ENCODE data around the gene CYLD. TPM values are rescaled to one million over a fixed set of nuclear protein-coding genes. Genes with fewer than 3 reads are reported as not detected.

CYLD gene
- total and polyA plus RNA-seq, 8 donors, result 7.0 to 82.1 (median 13.5) TPM

- Histone ChIP-seq H3K27ac (peak overlapping the region in 1 of 5 donors; percentile 19), H3K4me1 (peaks cover 0 to 12% (median 6%) of the 10 kb centered on the region in 4 donors), H3K4me3 (no peak overlapping the region), H3K9me3 (no peaks in the 10 kb centered on the region), H3K27me3 (no peaks in the 10 kb centered on the region), H3K36me3 (peaks cover 2 to 29% (median 20%) of the 10 kb centered on the region in 4 donors)
- WGBS, 5 donors, result 77 to 84% (median 80%) methylated on average over 8 of the region's 8 CpGs
- DNase-seq, result no peak
- intact Hi-C loops (cut with DNase I; ENCODE audit: low total_unique reads), result no loop called here
- TF ChIP-seq, protein P1, sequence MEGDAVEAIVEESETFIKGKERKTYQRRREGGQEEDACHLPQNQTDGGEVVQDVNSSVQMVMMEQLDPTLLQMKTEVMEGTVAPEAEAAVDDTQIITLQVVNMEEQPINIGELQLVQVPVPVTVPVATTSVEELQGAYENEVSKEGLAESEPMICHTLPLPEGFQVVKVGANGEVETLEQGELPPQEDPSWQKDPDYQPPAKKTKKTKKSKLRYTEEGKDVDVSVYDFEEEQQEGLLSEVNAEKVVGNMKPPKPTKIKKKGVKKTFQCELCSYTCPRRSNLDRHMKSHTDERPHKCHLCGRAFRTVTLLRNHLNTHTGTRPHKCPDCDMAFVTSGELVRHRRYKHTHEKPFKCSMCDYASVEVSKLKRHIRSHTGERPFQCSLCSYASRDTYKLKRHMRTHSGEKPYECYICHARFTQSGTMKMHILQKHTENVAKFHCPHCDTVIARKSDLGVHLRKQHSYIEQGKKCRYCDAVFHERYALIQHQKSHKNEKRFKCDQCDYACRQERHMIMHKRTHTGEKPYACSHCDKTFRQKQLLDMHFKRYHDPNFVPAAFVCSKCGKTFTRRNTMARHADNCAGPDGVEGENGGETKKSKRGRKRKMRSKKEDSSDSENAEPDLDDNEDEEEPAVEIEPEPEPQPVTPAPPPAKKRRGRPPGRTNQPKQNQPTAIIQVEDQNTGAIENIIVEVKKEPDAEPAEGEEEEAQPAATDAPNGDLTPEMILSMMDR (IDR thresholded peaks at IDR 0.05), result no peak
- TF ChIP-seq EP300 (IDR thresholded peaks at IDR 0.05) (no peak), POLR2A (IDR thresholded peaks at IDR 0.05) (no peak), POLR2AphosphoS5 (IDR thresholded peaks at IDR 0.05) (no peak)
Observed at GRCh38 chr16:50802961-50803360, 61.1 kb downstream of the CYLD start.

DNA sequence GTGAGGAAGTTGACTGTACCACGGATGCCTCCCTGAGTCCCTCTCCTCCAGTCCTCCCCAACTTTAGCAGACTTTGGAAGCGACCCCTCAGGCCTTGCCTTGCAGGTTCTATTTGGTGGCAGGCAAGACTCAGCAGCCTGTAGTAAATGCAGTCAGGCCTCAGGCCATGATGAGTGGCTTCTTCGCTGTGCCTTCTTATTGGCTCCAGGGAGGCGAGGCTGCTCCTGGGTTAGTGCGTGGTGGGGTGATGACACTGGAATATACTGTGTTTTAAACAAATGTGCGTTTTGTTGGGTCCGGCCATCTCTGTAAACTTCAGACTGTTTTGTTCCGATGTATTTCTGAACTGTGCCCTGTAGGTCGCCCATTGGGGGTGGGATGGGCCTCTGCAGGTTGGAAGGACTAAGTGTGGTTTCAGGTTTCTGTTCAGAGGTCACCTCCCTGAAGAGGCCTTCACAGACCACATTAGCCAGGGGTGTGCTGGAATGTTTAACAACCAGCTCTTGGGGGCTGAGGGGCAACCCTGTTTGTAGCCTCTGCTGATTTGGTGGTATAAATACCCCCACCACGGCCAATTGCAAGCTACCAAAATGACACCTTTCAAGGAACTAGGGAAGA is 62.5 kb downstream of the CYLD start:
- intact Hi-C loops (cut with DNase I; ENCODE audit: low total_unique reads), result no loop called here
- no peak for DNase-seq
- WGBS, 5 donors, result 83 to 84% (median 83%) methylated on average over 10 of the region's 10 CpGs

DNA sequence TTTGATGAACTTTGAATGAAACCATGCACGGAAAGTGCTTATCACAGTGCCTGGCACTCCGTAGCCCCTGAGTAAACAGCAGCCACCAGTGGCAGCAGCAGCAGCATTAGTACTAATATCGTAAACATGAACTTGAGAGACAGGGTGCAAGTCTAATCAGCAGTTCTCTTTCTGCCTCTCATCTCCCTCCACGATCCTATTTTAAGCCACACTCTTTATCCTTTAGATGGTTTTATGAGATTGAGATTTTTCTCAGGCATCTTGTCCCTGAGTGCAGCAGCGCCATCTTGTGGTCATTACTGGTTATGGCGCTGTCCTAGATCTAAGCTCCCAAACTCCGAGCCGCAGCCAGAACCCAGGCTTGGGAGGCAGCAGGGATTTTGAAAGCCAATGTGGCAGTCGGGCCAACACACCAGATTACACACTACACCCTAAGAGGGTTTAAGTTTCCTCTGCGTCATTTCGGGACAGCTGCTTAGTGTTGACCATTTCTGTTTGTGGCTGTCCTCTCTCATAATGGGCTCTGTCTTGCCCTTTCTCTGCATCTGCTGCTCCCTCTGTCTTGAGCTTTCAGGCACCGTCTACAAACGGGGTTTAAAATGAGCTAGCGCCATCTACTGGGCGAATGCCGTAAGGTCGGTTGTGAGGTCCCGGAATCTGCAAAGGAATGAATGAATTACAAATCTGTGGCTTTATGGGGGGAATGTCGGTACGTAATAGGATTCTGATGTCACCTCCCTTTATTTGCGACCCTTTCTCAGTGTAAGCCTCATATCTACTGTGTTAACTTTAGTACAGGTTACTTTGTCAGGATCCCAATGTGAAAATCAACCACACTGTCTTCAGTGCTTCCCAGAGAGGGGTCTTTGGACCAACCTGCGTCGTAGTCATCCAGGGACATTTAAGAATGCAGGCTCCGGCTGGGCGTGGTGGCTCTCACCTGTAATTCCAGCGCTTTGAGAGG is 64.5 kb downstream of the CYLD start:
- Histone ChIP-seq H3K4me3 (peak overlapping the region; percentile 8 to 31 (median 29)), H3K27ac (peak overlapping the region; percentile 21 to 75 (median 61)), H3K9me3 (no peaks in the 10 kb centered on the region), H3K4me1 (peaks cover 0 to 12% (median 6%) of the 10 kb centered on the region in 4 donors), H3K36me3 (no peaks in the 10 kb centered on the region), H3K27me3 (no peaks in the 10 kb centered on the region)
- TF ChIP-seq, protein P1 (IDR thresholded peaks at IDR 0.05), result peak in 6 of 7 experiments; percentile 46 to 98 (median 94)
- TF ChIP-seq EP300 (IDR thresholded peaks at IDR 0.05) (no peak), POLR2A (IDR thresholded peaks at IDR 0.05) (no peak), POLR2AphosphoS5 (IDR thresholded peaks at IDR 0.05) (peak in 2 of 3 donors; percentile 2 to 56)
- DNase-seq, result peak; percentile 91 to 96
- intact Hi-C loops (cut with DNase I; ENCODE audit: low total_unique reads), result no loop called here
- WGBS, 5 donors, result 7 to 14% (median 10%) methylated on average over 26 of the region's 26 CpGs

More for the DNA sequence above, 62.5 kb downstream of the CYLD start:
- TF ChIP-seq EP300 (IDR thresholded peaks at IDR 0.05) (no peak), POLR2AphosphoS5 (IDR thresholded peaks at IDR 0.05) (no peak), POLR2A (IDR thresholded peaks at IDR 0.05) (no peak)
- TF ChIP-seq, protein P1 (IDR thresholded peaks at IDR 0.05), result no peak
- Histone ChIP-seq H3K9me3 (no peaks in the 10 kb centered on the region), H3K4me1 (peaks cover 0 to 12% (median 6%) of the 10 kb centered on the region in 4 donors), H3K27me3 (no peaks in the 10 kb centered on the region), H3K27ac (no peak overlapping the region), H3K36me3 (peaks cover 0 to 15% (median 6%) of the 10 kb centered on the region in 4 donors), H3K4me3 (no peak overlapping the region)

DNA sequence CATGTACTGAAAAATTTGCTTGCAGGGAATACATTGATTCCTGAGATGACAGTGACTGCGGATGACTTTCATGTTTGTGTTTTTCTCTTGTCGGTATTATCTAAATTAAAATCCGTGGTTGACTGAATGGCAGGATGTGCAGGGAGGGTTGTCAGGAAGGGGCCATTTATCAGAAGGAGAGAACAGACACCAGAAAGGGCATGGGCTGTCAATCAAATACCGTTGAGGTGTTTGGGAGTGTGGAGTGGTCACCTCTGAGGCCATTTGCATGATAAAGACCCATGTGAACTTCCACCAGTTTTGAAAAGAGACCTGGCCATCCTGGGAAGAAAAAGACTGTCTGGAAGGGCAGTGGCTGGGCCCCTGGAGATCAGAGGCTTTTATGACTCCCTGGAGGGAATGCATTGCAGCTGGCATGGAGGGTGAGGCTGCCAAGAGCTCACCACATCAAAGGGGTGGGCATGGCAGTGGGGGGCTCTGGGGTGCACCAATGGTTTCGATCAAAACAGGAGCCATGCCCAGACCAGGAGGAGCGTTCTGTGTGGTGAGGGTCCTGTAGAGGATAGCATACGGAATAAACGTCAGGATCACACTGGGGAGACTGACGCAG is 67.1 kb downstream of the CYLD start:
- intact Hi-C loops (cut with DNase I; ENCODE audit: low total_unique reads), result no loop called here
- Histone ChIP-seq H3K9me3 (no peaks in the 10 kb centered on the region), H3K27me3 (no peaks in the 10 kb centered on the region), H3K4me3 (no peak overlapping the region), H3K36me3 (no peaks in the 10 kb centered on the region), H3K27ac (no peak overlapping the region), H3K4me1 (peaks cover 0 to 12% (median 6%) of the 10 kb centered on the region in 4 donors)
- no peak for DNase-seq
- WGBS, 5 donors, result 68 to 75% (median 73%) methylated on average over 9 of the region's 9 CpGs
- no peak for TF ChIP-seq POLR2AphosphoS5 (IDR thresholded peaks at IDR 0.05)
